NCI-H526 (cell line): Measurements from ENCODE around the gene ZNF644.

Source experiments
- DNase-seq, 2 experiments: peaks; one replicate each; lab custom pipeline; 2025; lab: John Stamatoyannopoulos, UW

Gene ZNF644

DNA sequence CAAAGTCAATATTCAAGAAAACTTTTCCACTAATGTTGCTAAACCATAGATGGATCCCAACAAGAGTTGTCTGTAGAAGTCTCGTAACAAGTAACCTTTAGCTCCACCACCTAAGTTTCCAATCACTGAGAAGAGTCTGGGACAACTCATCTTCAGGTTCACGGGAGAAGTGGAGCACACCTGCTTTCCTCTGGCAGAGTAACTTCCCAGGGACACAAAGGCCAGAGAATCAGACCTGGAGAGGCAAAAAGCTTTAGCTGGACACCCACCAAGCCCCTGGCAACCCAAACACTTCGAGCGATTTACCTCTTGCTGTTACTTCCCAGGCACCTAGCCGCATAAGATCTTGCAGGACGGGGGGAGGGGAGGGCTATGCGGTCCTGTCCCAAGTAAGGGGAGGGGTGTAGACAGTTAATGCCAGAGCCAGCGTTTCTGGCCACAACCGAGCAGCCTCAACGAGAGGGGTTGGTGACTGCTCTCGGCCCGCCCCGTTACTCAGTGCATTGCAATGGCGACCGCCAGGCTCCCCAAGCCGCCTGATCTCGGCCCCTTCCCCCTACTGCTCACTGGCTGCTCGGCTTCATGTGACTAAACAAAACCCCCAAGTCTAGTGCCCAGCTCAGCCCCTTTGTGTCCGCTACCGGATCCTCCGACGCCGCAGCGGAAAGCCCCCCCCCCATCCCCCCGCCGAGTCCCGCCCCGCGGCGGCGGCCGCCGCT is 709 bp downstream of the ZNF644 start:
- DNase-seq = peak; percentile 73 to 91

DNA sequence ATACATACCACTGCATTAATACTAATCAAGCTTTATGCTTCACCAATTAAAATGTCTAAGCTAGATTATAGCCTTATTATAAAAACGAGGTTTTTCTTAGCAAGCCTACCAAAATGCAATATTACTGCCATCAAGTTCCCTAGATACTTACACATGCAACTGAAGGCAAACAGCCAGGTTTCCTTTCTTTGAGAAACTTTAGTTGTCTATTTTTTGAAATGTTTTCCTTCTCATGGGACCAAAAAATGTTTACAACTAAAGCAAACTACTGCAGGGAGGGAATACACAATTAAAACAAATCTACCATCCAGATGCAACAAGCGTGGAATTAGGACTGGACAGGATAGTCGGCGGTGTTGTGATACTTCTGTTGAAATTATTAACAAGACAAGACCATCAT is 1.3 kb downstream of the ZNF644 start:
- no peak for DNase-seq

DNA sequence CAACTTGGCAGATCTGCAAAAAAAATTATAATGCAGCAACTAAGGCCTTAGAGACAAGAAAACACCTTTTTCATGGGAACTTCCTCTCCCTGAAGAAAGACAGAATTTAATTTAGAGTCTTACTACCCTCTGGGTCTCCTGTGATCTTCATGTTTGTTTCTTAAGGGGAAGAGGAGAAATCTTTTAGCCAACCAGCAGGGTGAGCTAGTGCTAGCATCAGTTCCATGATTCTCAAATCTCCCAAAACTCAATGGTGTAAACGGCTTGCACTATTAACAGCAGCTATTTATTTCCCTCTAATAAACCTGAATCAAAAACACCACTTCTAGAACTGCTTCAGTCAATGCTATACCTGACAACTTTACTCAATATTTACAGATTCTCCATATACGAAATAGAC is 3.8 kb downstream of the ZNF644 start:
- DNase-seq = no peak

DNA sequence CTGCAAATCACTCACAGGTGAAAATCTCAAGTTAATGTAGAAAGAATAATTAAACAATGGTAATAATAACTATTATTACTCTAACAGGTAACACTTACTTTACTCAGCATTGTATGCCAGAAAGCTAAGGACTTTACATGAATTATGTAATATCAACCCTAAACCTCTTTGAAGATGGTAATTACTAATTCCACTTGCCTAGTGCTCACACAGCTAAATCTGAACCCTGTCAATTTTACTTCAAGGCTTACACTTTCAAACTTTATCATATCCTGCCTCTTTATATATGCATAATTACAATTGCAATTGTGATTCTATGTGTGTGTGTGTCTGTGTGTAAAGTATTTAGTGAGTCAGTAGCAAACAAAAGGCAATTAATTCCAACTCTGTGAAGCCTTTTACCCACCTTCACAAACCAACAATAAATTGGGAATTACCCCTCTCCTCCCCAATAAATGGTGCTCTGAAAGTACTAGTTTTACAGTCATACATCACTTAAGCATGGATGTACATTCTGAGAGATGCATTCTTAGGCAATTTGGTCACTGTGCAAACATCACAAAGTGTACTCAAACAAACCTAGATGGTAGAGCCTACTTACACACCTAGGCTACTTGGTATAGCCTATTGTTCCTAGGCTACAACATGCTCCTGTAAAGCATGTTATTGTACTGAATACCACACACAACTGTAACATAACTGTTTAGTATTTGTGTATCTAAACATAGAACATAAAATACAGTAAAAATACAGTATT is 5.9 kb downstream of the ZNF644 start:
- DNase-seq = no peak

DNA sequence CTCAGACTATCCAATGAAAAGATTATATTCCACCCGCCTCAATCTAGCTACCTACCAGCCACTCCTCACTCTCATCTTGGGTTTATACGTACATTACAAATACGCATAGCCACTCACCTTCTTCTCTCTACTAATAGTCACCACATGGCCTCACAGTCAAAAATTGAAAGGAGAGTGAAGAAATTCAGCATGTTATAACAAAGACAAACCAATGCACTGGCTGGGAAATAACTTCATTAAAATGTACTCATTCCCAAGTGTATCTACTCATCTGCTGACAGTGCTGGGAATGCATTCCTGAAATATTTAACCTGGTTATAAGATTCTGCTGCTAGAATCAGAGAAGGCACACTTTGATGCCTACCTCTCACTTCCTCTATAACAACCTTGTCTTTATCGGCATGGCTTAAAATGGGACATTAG is 6.5 kb downstream of the ZNF644 start:
- DNase-seq = no peak

DNA sequence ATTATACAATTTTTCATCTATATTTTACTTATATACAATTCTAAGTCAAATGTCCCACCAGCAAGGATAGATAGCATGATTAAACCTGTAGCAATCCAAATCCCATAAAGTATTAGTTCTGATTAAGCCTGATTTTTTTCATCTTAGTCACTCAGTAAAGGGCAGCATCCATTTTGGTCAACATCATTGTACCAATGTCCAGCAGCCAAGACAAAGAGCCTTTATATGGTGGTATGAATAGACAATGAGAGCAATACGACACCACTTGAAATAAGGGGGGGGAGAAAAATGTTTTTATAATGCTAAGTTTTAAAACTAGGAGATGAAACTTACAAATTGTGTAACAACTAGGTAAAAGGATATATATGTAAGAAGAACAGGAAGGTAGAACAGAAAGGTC is 7.4 kb downstream of the ZNF644 start:
- DNase-seq = no peak

DNA sequence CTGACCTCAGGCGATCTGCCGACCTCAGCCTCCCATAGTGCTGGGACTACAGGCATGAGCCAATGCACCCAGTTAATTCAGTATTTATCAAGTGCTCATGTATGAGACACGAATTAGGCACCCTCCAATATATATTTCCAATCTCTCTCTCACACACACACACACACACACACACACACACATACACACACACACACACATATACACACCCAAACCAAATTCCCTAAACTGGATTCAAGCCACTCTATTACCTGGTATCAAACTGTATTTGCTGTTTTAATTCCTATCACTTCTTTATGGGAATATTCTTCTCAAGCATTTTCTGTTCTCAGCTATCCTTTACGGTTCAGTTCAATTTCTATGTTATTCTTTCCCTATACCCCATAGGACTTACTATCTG is 8.5 kb downstream of the ZNF644 start:
- no peak for DNase-seq

DNA sequence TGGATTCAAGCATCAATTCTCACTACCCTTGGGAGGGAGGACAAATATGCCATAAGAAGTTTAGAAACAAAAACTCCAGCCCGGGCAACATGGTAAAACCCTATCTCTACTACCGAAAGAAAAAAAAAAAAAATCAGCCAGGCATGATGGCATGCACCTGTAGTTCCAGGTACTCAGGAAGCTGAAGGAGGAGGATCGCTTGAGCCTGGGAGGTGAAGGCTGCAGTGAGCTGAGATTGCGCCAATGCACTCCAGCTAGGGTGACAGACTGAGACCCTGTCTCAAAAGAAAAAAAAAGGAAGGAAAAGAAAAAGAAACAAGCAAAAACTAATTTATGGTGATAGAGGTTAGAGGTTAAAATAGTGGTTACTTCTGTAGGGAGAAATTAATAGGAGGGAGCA is 9.6 kb downstream of the ZNF644 start:
- DNase-seq = no peak

DNA sequence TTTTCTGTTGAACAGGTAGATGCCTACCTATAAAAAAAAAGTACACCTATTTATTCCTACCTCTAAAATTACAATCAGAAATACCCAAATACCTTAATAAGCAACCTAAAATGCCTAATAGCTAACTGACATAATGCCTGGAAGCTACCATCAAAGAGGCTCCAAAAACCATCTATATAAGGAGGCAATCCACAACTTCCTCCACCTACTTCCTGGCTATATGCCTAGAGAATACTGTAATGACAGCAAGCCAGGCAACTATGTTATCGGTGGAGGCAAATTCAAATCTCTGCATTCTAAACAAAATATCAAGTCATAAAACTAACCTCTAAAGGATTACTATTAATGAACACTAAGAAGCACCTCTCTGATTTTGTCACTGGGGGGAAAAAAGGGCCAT is 10.1 kb downstream of the ZNF644 start:
- DNase-seq = no peak

DNA sequence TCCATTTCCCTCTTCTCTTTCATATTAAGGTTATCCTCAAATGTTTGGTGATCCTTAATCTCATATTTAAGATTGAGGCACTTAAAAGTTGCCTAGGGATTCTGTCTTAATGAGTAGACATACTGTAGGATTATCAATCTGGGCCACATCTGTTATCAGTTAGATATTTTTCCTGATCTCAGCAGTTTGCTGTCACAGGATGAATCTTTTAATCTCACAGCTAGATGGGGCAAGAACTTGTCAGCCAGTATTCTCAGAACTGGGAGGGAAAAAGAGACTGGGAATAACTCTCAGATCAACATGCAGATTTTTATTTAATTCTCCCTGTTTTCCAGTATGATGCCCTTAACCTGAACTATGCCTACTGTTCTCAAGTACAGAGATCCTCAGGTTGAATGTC is 14.0 kb downstream of the ZNF644 start:
- DNase-seq = no peak

DNA sequence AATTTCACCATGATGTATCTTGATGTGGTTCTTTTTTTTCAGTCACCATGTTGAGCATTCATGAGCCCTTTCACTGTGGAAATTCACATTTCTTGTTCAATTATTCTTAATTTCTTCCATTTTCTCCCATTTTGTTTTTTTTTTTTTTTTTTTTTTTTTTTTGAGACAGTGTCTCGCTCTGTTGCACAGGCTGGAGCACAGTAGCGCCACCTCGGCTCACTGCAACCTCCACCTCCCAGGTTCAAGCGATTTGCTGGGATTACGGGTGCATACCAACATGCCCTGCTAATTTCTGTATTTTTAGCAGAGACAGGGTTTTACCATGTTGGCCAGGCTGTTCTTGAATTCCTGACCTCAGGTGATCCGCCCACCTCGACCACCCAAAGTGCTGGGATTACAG is 14.7 kb downstream of the ZNF644 start:
- no peak for DNase-seq

DNA sequence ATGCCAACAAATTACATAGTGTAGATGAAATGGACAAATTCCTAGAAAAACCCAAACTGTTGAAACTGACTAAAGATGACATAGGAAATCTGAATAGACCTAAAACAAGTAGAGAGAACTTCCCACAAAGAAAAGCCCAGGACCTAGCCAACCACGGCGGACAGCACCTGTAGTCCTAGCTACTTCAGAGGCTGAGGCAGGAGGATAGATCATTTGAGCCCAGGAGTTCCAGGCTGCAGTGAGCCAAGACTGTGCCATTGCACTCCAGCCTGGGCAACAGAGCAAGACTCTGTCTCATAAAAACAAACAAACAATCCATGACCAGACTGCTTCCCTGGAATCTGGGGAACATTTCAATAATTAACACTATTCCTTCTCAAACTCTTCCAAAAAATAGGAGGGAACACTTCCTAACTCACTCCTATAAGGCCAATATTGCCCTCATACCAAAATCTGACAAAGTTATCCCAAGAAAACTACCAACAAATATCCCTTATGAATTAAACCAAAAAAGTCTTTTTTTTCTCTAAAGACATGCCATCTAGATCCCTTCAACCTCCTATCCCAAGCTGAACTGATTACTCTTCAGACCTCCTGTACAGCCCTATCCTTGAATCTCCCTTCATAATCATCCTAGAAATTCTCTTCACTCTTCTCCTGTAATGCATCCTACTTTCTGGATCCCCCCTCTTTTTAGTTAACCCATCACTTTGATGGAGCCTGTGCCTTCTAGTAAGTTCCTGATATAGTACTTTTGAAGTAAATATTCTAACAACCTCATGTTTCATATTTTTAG is 15.5 kb downstream of the ZNF644 start:
- no peak for DNase-seq

DNA sequence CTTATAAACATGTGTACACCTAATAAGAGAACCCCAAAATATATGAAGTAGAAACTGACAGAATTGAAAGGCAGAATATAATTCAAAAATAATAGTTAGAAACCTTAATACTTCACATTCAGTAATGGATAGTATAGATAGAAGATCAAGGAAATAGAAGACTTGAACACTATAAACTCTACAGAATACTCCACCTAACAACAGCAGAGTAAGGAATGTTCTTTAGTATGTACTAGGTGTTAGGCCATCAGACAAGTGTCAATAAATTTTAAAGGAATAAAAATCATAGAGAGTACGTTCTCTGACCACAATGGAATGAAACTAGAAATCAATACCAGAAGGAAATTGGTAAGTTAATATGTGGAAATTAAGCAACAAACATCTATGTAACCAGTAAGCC is 16.6 kb downstream of the ZNF644 start:
- DNase-seq = no peak

DNA sequence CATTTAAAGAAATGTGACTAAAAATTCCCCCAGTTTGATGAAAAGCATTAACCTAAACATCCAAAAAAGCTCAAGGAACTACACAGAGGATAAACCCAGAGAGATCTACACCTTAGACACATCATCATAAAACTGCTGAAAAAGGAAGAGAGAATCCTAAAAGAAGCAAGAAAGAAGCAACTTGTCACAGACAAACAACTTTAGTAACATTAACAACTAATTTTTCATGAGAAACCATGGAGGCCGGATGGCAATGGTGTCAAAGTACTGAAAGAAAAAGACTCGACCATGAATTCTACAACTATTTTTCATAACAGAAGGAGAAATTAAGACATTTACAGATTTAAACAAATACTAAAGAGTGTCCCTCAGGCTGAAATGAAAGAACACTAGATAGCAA is 17.7 kb downstream of the ZNF644 start:
- DNase-seq = no peak

DNA sequence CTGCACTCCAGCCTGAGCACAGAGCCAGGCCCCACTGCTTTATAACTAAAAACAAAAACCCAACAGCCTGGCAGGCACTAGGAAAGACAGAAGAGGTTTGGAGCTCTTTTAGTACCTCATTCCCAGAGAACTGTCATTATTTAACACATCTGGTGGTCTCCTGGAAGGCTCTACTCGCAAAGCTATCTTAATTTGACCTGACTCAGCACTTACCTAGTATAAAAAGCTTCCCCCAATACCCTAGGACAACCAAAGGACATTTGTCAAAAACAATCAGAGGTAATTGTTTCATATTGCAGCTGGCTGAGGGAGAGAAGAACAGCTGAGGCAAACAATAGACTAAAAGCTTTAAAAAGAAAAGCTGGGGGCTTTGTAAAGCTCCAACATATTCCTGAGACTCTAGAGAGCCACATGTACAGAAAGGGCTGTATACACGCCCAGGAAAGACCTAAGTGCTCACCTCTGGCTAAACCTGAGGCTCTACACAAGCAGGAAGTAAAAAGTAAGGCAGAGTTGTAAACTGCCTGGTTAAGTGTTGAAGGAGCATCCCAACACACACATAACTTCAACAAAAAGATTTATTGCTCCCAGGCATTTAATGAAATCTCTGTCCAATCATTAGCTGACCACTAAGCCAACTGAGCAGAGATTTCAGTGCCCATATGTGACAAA is 25.0 kb downstream of the ZNF644 start:
- no peak for DNase-seq

DNA sequence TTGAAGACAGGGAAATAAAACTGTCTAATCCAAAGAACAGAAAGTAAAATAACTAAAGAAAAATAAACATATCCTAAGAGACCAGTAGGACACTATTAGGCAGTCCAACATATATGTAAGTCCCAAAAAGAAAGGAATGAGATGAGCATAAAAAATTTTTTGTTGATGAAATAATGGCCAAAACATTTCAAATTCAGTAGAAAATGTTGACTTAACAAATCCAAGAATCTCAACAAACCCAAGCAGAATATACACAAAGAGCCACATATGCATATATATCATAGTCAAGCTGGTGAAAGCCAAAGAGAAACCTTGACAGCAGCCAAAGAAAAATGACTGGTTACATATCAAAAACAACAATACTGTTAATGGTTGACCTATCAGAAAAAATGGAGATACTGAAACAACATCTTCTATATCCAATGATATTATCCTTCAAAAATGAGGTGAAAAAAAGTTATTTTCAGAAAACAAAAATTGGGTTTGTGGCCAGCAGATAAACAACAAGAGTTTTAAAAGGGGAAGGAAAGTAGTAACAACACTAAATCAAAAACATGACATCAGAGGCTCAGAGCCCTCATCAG is 26.4 kb downstream of the ZNF644 start:
- DNase-seq = no peak

DNA sequence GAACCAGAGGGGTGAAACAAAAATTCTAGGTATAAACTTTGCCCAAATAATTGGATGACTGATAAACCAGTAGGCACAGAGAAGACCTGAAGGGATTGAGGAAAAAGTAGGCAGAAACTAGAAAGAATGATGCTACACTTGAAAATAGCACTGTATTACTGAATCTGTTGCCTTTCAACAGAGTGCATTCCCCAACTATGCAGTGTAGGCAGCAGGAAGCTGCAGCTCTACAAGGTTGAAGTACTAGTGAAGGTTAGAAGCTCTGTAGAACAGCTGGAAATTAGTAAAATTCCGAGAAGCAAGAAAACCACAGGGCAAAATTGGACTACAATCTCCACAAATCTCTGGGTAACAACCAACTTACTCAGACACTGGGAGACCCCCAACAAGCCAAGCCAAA is 27.4 kb downstream of the ZNF644 start:
- no peak for DNase-seq

DNA sequence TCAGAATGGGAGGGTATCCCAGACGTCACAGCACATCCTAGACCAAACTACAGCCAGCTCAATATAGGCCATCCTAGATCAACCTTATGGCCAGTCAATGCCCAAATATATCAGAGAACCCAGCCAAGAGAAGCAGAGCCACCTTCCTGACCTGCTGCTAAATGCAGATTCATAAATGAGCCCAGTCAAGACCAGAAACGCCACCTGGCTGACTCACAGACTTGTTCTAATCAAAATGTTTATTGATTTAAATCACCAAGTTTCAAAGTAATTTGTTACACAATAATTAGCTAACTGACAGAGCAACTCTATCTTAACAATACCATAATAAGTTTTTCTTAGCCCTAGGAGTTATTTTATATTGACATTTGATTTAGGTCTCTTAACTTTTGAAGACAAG is 28.6 kb downstream of the ZNF644 start:
- no peak for DNase-seq

DNA sequence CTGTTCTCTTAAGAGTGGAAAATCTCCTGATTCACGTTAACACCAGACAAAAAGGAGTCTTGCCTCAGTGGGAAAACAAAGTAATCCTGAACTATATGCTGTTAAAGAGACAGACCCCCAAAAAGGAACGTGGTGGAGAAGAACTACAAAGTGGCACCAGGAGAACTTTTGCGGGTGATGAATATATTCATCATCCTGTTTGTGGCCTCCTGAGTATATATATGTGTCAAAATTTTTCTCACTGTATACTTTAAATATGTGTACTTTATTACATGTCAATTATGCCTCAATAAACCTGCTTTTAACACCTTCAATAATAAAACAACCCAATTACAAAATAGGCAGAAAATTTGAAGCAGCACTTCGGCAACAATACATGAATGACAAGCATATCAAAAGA is 31.1 kb downstream of the ZNF644 start:
- DNase-seq = no peak

DNA sequence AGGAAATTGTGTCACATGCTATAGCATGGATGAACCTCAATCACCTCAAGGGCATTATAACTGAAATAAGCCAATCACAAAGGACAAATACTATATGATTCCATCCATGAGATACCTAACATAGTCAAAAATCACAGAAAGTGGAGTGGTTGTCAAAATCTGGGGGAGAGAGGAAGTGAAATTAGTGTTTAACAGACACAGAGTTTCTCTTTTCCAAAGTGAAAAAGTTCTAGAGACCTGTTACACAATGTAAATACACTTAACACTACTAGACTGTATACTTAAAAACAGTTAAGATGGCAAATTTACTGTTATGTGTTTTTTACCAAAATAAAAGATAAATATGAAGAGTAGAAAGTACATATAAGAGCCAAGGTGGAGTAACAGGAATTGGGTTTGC is 31.8 kb downstream of the ZNF644 start:
- no peak for DNase-seq

DNA sequence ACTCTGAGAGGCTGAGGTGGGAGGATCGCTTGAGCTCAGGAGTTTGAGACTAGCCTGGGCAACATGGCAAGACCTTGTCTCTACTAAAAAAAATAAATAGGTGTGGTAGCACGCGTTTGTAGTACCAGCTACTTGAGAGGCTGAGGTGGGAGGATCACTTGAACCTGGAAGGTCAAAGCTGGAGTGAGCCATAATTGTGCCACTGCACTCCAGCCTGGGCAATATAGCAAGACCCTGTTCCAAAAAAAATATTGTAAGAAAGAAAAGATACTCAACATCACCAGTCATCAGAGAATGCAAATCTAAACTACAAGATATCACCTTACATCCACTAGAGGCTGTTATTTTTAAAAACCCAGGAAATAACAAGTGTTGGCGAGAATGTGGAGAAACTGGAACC is 32.5 kb downstream of the ZNF644 start:
- DNase-seq = no peak

DNA sequence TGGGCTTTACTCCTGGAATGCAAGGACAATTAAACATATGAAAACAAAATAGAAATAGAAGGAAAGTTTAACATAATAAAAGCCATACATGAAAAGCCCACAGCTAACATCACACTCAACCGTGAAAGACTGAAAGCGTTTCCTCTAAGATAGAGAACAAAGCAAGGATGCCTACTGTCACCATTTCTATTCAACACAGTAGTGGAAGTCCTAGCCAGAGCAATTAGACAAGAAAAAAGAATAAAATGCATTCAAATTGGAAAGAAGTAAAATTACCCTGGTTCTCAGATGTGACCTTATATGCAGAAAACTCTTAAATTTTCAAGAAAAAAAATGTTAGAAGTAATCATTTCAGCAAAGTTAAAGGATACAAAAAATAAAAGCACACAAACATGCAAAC is 34.0 kb downstream of the ZNF644 start:
- no peak for DNase-seq
